Activated T-helper 2 cell treated with anti-CD3 and anti-CD28 coated beads, Interferon-gamma antibody, Interleukin-2, Interleukin-4, amounts not matched to agents 10 μg/mL and 5 μg/mL and 100 μg/mL, durations not matched to agents 14 hours and 24 hours and 36 hours (primary cell): Measurements from ENCODE around the gene COL4A1. TPM values are rescaled to one million over a fixed set of nuclear protein-coding genes. Genes with fewer than 3 reads are reported as not detected.

Experiments used
- DNase-seq: peaks from one replicate; pipeline ENCODE4 v3.0.0; 2021; ENCODE audit warnings: low spot score
- H3K27ac Mint-ChIP-seq: one replicate; pipeline ENCODE4 v1.8.0; 2021; ENCODE audit warnings: mixed read lengths
- H3K27me3 Mint-ChIP-seq: one replicate; pipeline ENCODE4 v1.8.0; 2021; ENCODE audit warnings: low read depth, mixed read lengths
- H3K36me3 Mint-ChIP-seq: one replicate; pipeline ENCODE4 v1.8.0; 2021; ENCODE audit warnings: low read depth, mixed read lengths
- H3K4me1 Mint-ChIP-seq: one replicate; pipeline ENCODE4 v1.8.0; 2021; ENCODE audit warnings: low read depth, mixed read lengths
- H3K4me3 Mint-ChIP-seq: one replicate; pipeline ENCODE4 v1.8.0; 2021; ENCODE audit warnings: low read depth, mild to moderate bottlenecking, moderate library complexity, mixed read lengths
- H3K9me3 Mint-ChIP-seq: one replicate; pipeline ENCODE4 v1.8.0; 2021; ENCODE audit warnings: mixed read lengths
- intact Hi-C: fragments of 100-400 bp; cut with micrococcal nuclease; formaldehyde crosslinking; loops from one replicate; pipeline ENCODE4 v1.15.1; 2023
- total RNA-seq: library from RNA; stranded (reverse); gene quantifications from 2 replicates; pipeline ENCODE4 v1.2.3, GENCODE V29; 2022

Gene COL4A1
- total RNA-seq, 1 donor from 2014 or later = not detected

DNA sequence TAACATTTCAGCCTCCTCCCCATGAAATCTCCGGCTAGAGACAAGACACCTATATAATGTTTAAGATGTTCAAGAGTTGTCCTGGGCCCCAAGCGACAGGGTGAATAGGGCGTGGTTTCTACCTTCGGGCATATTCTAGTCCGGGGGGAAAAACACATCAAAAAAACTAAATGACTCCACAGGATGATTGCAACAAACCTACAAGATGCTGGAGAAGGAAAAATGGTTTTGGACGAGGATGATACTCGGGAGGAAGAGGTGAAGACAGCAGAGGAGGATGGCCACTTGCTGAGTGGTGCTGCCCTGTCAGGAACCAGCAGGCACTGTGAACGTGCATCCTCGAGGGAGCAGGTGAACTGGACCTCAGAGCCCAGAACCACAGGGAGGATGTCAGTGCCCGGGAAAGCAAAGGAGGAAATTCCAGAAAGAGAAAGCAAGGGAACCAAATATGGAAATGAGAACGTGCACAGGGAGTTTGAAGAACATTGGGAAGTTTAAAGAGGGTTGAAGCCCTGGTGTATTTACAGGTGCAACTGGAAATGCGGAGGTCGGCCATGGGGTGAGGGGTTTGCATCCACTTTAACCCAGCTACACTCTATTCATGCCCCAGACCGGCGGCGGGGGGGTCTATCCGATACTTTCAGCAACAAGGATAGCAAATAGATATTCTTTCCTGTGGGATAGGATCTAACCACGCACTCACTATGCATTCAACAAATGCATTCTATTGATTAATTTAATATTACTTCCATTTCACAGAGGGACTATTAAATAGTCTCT, 50.6 kb downstream of the COL4A1 start:
- Mint-ChIP-seq H3K4me1 (peaks cover 3% of the 10 kb centered on the region), H3K4me3 (no peak overlapping the region), H3K9me3 (no peaks in the 10 kb centered on the region), H3K27ac (no peak overlapping the region), H3K36me3 (no peaks in the 10 kb centered on the region), H3K27me3 (peaks cover 11% of the 10 kb centered on the region)
- no peak for DNase-seq
- intact Hi-C loops = no loop called here

DNA sequence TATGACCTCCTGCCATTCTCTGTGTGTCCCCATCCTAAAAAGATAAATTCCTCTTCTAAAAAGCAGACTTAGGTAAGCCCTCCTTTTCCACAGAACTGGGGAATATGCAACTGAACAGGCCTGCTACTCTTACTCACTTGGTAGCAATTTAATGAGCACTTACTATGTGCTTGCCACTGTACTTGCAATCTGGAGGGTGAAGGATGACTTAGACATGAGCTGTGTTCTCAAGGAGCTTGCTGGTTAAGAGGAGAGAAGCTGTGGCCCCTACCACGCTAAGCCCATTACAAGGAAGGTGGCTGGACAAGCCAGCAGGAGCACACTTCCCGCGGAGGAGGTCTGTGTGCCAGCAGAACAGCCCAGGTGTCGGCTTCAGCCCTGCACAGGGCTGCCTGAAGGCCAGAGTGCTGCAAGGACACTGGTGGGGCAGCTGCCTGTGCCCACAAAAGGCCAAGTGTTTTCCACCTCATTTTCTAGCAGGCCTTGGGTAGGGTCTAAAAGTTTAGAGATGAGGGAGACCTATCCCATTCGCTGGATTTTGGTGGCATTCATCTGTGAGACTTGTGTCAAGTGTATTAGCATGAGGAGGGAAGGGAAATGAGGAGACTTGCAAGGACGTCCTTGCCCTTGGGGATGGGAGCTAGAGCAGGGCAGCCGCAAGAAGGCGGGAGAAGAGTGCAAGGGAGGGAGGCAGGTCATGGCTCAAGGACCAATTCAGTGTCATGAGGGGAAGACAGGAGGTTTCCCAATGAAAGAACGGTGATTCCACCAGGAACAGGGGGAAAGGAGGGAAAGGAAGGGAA, 52.0 kb downstream of the COL4A1 start:
- peaks cover 3% of the 10 kb centered on the region for H3K4me1 Mint-ChIP-seq
- no peak for DNase-seq
- no peak overlapping the region for H3K4me3 Mint-ChIP-seq
- no peaks in the 10 kb centered on the region for H3K36me3 Mint-ChIP-seq
- intact Hi-C loops = no loop called here
- no peak overlapping the region for H3K27ac Mint-ChIP-seq
- peaks cover 10% of the 10 kb centered on the region for H3K27me3 Mint-ChIP-seq
- H3K9me3 Mint-ChIP-seq = no peaks in the 10 kb centered on the region

DNA sequence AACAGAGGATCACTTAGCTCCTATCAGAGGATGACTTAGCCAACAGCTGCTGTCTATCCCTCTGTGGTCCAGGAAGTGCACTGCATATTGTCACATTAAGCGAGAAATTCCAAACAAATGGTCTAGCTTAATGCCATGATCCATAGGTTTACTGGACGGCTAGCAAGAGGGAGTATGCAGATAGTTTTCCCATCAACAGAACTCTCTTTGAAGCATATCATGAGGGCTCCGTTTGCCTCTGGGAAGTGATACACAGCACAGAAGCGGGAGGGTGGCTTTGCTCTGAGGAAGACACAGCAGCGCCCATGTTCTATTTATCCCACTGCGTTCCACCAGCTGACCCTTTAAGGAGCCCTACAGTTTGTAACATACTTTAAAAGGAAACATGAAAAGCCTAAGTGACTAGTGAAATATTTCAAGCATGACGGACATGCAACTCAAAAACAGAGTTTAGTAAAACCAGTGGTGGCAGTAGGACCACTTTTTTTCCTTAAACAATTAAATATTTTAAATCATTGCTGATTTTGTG, 52.7 kb downstream of the COL4A1 start:
- Mint-ChIP-seq H3K36me3 (no peaks in the 10 kb centered on the region), H3K4me1 (peaks cover 3% of the 10 kb centered on the region), H3K27me3 (peaks cover 8% of the 10 kb centered on the region), H3K27ac (no peak overlapping the region), H3K4me3 (no peak overlapping the region), H3K9me3 (no peaks in the 10 kb centered on the region)
- no peak for DNase-seq
- intact Hi-C loops = no loop called here

DNA sequence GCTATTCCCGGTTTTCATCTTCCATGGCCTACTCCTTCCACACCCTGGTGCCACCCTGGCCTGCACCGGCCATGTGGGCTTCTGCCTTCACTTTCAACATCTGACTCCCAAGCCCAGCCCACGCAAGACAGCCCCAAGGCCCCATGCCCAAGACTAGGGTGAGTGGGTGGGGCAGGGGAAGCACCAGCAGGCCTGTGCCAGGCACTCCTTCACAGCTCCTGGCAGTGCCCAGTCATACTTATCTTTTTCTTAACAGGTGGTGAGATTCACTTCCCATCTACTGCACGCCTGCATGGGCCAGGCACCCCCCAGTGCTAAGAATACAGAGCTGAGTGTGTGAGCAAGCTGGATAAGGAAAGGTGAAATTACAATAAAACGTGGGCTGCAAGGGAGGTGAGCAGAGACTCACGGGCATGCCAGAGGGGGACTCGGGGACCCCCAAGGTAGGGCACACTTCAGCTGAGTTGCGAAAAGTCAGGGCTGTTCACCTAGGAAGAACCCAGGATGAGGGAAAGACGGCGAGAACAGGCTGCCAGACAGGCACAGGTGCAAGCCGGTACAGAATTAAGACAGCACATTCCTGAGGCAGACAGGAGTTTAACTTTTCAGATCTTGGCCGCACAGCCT, 55.7 kb downstream of the COL4A1 start:
- H3K27me3 Mint-ChIP-seq = peaks cover 5% of the 10 kb centered on the region
- no peaks in the 10 kb centered on the region for H3K9me3 Mint-ChIP-seq
- H3K36me3 Mint-ChIP-seq = no peaks in the 10 kb centered on the region
- intact Hi-C loops = no loop called here
- no peak overlapping the region for H3K27ac Mint-ChIP-seq
- H3K4me3 Mint-ChIP-seq = no peak overlapping the region
- H3K4me1 Mint-ChIP-seq = peaks cover 3% of the 10 kb centered on the region
- DNase-seq = no peak

DNA sequence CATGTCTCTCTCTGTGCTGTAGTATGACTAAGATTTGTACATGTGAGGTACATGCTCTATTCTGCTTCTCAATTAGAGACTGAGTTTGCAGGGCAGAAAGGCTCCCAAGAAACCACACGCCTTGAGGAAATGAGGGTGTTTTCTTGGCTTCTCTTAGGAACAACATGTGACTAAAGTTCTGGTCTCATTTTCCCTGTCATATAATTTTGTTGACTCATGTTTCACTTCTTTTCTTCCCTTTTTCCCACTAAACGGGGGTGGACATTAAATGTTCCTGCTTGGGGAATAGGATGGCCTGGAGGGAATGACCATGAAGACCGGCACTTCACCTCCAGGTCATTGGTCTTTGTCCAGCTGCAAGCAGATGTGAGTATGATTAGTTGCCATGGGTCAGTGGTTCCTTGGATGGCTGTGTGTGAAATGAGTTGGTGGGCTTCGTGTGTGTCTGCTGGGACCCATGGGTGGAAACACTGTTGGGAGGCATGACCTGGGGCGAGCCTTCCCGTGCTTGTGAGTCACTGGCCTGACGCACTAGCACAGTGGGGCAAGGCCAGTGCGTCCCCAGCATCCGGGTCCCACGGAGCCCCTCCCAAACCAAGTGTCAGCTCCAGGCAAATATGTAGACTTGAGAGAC, 56.6 kb downstream of the COL4A1 start:
- no peaks in the 10 kb centered on the region for H3K9me3 Mint-ChIP-seq
- H3K27me3 Mint-ChIP-seq = peaks cover 5% of the 10 kb centered on the region
- DNase-seq = no peak
- intact Hi-C loops = no loop called here
- H3K4me1 Mint-ChIP-seq = peaks cover 3% of the 10 kb centered on the region
- no peak overlapping the region for H3K4me3 Mint-ChIP-seq
- no peak overlapping the region for H3K27ac Mint-ChIP-seq
- H3K36me3 Mint-ChIP-seq = no peaks in the 10 kb centered on the region

DNA sequence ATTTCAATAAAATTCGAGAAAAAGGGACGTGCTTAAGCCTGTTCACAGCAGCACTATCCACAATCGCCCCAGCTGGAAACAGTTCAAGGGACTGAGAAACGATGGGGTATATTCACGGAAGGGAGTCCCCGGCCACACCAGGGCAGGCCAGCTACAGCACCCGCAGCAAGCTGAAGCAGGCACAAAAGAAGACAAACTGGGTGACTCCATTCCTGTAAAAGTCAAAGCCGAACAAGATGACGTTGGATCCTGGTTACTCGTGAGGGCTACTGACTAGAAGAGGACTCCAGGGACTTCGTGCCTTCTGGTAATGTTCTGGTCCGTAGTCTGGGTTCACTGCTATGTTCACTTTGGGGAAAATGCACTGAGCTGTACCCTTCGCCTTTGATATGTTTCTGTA, 57.6 kb downstream of the COL4A1 start:
- DNase-seq = no peak
- Mint-ChIP-seq H3K27me3 (peaks cover 2% of the 10 kb centered on the region), H3K27ac (no peak overlapping the region), H3K36me3 (no peaks in the 10 kb centered on the region), H3K4me1 (no peaks in the 10 kb centered on the region), H3K9me3 (no peaks in the 10 kb centered on the region), H3K4me3 (no peak overlapping the region)
- intact Hi-C loops = no loop called here

DNA sequence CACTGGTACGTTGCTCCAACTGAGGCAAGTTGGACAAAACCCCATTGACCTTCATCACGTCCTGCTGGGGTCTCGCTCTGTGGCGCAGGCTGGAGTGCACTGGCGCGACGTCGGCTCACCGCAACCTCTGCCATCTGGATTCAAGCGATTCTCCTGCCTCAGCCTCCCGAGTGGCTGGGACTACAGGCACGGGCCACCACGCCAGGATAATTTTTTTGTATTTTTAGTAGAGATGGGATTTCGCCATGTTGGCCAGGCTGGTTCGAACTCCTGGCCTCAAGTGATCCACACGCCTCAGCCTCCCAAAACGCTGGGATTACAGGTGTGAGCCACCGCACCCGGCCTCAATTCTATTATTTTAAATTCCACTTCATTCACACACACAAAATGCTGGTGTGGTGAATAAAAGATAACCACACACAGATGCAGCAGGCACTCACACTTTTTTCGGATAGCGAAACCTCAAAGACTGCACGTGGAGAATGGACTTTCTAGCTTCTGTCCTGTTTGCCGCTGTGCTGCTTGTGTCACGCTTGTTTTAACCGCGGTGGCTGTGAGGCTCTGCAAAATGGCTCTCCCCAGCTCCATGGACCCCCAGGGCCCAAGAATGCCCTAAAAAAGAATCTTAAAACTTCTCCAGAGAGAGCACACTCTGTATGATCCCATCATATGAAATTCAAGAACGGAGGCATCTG, 58.4 kb downstream of the COL4A1 start:
- DNase-seq = no peak
- intact Hi-C loops = no loop called here
- Mint-ChIP-seq H3K36me3 (no peaks in the 10 kb centered on the region), H3K27me3 (peaks cover 2% of the 10 kb centered on the region), H3K4me3 (no peak overlapping the region), H3K27ac (no peak overlapping the region), H3K4me1 (no peaks in the 10 kb centered on the region), H3K9me3 (no peaks in the 10 kb centered on the region)

DNA sequence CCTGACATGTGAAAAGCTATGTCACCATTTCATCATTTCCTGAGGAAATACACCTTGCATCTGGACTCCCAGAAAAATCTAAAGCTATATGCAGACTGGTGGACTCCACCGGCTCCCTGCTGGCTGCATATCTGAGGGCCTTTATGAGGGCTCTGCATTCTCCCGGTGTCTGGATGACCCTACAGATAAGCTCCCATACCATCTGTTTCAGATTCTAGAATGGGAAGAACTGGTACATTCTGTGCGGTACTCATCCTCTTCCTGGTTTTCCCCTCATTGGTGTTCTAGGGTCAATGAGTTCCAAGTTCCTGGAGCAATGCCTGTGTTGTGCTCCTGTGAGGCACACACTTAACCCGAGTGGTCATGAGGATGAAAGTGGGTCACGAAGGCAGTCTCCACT, 60.4 kb downstream of the COL4A1 start:
- Mint-ChIP-seq H3K27me3 (peaks cover 2% of the 10 kb centered on the region), H3K9me3 (no peaks in the 10 kb centered on the region), H3K4me1 (no peaks in the 10 kb centered on the region), H3K27ac (no peak overlapping the region), H3K4me3 (no peak overlapping the region), H3K36me3 (no peaks in the 10 kb centered on the region)
- intact Hi-C loops = no loop called here
- no peak for DNase-seq

DNA sequence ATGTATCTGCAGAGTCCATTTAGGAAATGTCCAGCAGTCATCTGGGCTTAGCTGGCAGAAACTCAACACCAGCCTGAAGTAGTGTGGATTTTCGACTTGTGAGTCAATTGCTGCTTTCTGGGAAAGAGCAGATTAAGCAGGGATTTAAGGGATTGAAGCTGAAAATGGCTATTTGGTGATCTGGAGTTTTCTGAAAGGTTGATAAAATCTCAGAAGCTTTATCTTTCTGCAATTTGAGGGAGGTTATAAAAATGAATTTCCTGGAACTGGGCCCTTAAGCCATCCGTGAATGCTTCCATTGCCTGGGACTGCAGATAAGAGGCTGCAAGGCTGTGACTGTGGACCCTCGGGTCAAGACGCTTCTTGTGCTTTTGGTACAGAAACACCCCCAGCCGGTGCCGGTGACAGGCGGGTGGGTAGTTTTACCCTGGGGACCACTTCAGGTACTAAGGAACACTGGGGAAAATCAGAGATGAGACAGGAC, 61.5 kb downstream of the COL4A1 start:
- H3K27ac Mint-ChIP-seq = no peak overlapping the region
- no peaks in the 10 kb centered on the region for H3K9me3 Mint-ChIP-seq
- H3K4me3 Mint-ChIP-seq = no peak overlapping the region
- intact Hi-C loops = no loop called here
- H3K36me3 Mint-ChIP-seq = no peaks in the 10 kb centered on the region
- no peak for DNase-seq
- no peaks in the 10 kb centered on the region for H3K4me1 Mint-ChIP-seq
- peaks cover 4% of the 10 kb centered on the region for H3K27me3 Mint-ChIP-seq

DNA sequence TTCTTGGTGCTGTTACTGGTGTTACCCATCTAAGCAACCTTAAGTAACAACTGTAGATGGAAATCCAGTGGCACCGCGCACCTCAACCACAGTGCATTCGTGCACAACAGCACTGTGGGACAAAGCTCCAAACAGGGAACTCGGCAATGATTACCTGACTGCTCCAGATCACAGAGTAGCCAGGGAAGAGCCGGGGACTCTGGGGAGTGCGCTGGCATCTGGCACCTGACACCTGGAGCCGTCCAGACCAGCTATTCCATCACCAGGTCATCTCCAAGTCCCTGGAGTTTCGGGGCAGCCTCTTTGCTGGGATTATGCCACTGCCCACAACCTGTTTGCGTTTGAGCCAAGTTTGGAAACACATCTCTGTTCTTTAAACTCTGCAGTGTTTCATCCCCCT, 62.0 kb downstream of the COL4A1 start:
- Mint-ChIP-seq H3K4me3 (no peak overlapping the region), H3K27me3 (peaks cover 4% of the 10 kb centered on the region), H3K27ac (no peak overlapping the region), H3K36me3 (no peaks in the 10 kb centered on the region), H3K4me1 (no peaks in the 10 kb centered on the region), H3K9me3 (no peaks in the 10 kb centered on the region)
- no peak for DNase-seq
- intact Hi-C loops = no loop called here

DNA sequence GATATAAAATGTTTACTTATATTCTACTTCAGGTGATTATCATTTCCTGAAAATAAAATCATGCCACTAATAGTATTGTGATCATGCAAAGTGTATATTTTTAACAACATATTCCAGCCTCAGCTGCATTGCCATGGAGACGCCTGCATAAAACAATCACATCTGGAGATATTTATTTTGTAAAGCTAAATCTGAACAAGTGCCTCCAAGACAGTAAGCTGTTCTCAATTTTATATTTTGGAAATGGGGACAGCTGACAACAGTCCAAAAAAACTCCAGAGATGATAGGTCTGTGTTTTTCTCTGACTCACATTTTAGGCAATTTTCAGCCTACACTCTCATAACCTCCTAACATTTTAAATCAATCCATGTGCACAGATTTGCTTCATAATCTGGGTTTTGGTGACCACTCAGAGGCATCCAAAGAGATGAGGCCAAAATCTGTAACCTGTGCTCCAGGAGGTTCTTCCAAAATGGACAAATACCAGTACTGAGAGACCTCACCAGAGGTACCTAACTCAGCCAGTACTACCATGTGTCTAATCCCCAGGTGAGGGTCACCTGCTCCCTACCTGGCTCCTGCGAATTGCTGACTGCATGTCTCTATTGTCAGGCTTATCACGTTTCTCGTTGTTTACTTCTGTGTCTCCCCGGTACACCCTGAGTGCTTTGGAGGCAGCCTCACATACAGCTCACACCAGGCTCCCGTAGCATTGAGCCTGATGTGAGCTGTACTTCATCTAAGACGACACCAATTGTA, 62.7 kb downstream of the COL4A1 start:
- H3K4me1 Mint-ChIP-seq = no peaks in the 10 kb centered on the region
- intact Hi-C loops = no loop called here
- no peak overlapping the region for H3K27ac Mint-ChIP-seq
- no peaks in the 10 kb centered on the region for H3K36me3 Mint-ChIP-seq
- peaks cover 8% of the 10 kb centered on the region for H3K27me3 Mint-ChIP-seq
- no peak overlapping the region for H3K4me3 Mint-ChIP-seq
- H3K9me3 Mint-ChIP-seq = no peaks in the 10 kb centered on the region
- DNase-seq = no peak
